SU-DHL-6 (cell line): ENCODE results near the gene CYB561.

Experiments
- H2AFZ ChIP-seq: fragments of 200-600 bp; sonication (generic); 2 replicates; pipeline ENCODE4 v1.6.1; 2014; ENCODE audit warnings: low read depth, mild to moderate bottlenecking, moderate library complexity, mixed read lengths, antibody characterized with exemption, low read length; ENCODE audit not compliant: severe bottlenecking
- H3F3A ChIP-seq: fragments of 200-600 bp; shearing (Covaris generic); 2 replicates; pipeline ENCODE4 v1.6.0; 2016; ENCODE audit warnings: antibody characterized with exemption, mild to moderate bottlenecking; ENCODE audit not compliant: insufficient read depth
- H3K27ac ChIP-seq: fragments of 200-600 bp; sonication (generic); 2 replicates; pipeline ENCODE4 v1.5.1; 2016; ENCODE audit warnings: low read depth, mild to moderate bottlenecking, low read length, moderate library complexity, mixed read lengths
- H3K27me3 ChIP-seq: fragments of 200-600 bp; sonication (generic), shearing (Covaris generic); 2 replicates; pipeline ENCODE4 v1.6.0; 2014; ENCODE audit warnings: mild to moderate bottlenecking, low read length
- H3K36me3 ChIP-seq: fragments of 200-600 bp; sonication (generic); 2 replicates; pipeline ENCODE4 v1.6.1; 2014; ENCODE audit warnings: mild to moderate bottlenecking, low read length, mixed read lengths
- H3K4me2 ChIP-seq: fragments of 300-600, 200-600 bp; shearing (Covaris generic), sonication (generic); 2 replicates; pipeline ENCODE4 v1.6.0; 2014; ENCODE audit warnings: low read length, low read depth, mild to moderate bottlenecking; ENCODE audit not compliant: poor library complexity, severe bottlenecking
- H3K4me3 ChIP-seq: fragments of 200-600 bp; sonication (generic); 2 replicates; pipeline ENCODE4 v1.5.1; 2014; ENCODE audit warnings: antibody characterized with exemption, low read length, mild to moderate bottlenecking, mixed read lengths; ENCODE audit not compliant: insufficient read depth, poor library complexity, severe bottlenecking
- H3K79me2 ChIP-seq: fragments of 200-600 bp; sonication (generic); 2 replicates; pipeline ENCODE4 v1.6.1; 2014; ENCODE audit warnings: mild to moderate bottlenecking, low read length, moderate library complexity; ENCODE audit not compliant: insufficient read depth
- H3K9ac ChIP-seq: fragments of 200-600 bp; sonication (generic); 2 replicates; pipeline ENCODE4 v1.7.0; 2014; ENCODE audit warnings: mild to moderate bottlenecking, low read length
- H3K9me2 ChIP-seq: fragments of 200-600 bp; sonication (generic); replicated peaks from 2 replicates; pipeline ENCODE4 v1.6.1; 2014; ENCODE audit warnings: low read length; ENCODE audit not compliant: insufficient read depth
- H3K9me3 ChIP-seq: fragments of 200-600 bp; sonication (generic); 2 replicates; pipeline ENCODE4 v1.6.1; 2014; ENCODE audit warnings: low read length, mixed read lengths; ENCODE audit not compliant: insufficient read depth
- H4K20me1 ChIP-seq: fragments of 200-600 bp; sonication (generic); 2 replicates; pipeline ENCODE4 v1.6.1; 2014; ENCODE audit warnings: low read depth, mild to moderate bottlenecking, antibody characterized with exemption, low read length, moderate library complexity, mixed read lengths
- EZH2phosphoT487 ChIP-seq: fragments of 200-600 bp; sonication (generic), shearing (Covaris generic); conservative IDR thresholded peaks from 2 replicates; pipeline ENCODE4 v1.6.1; 2018; ENCODE audit warnings: mild to moderate bottlenecking, antibody characterized with exemption, low read length, moderate library complexity, mixed read lengths
- TF ChIP-seq, protein P1 (sequence below): fragments of 200-600 bp; sonication (generic); IDR thresholded peaks from one replicate; pipeline ENCODE4 v1.5.1; 2017; ENCODE audit warnings: antibody characterized with exemption, mild to moderate bottlenecking, low read length, moderate library complexity; ENCODE audit not compliant: insufficient read depth, poor library complexity, severe bottlenecking

Gene CYB561

DNA sequence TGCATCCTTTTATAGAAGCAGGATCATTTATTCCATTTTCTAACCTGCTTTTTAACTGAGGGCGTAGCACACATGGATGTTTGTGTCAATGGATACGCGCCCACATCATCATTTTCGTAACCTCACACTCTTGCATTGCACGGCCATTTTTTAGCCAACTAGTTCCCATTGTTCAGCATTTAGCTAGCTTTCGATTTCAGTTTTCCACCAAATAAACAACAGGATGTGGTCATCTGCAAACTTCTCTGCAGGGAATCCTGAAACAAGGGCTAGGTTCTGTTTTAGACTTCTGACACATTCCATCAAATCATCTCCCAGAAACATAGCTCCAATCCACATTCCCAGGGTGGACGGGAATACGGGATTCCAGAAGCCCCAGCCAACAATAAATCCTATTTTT lies 6.4 kb downstream of the CYB561 start:
- Histone ChIP-seq H3K36me3 (no peaks in the 10 kb centered on the region), H3K4me2 (no peak overlapping the region), H3K79me2 (no peaks in the 10 kb centered on the region), H3K9me3 (no peaks in the 10 kb centered on the region), H3K9ac (no peak overlapping the region), H3K27me3 (no peaks in the 10 kb centered on the region), H3K9me2 (no peaks in the 10 kb centered on the region), H3F3A (no peaks in the 10 kb centered on the region), H2AFZ (no peak overlapping the region), H3K4me3 (no peak overlapping the region), H4K20me1 (no peaks in the 10 kb centered on the region), H3K27ac (no peak overlapping the region)
- no peak for TF ChIP-seq EZH2phosphoT487
- TF ChIP-seq, protein P1, sequence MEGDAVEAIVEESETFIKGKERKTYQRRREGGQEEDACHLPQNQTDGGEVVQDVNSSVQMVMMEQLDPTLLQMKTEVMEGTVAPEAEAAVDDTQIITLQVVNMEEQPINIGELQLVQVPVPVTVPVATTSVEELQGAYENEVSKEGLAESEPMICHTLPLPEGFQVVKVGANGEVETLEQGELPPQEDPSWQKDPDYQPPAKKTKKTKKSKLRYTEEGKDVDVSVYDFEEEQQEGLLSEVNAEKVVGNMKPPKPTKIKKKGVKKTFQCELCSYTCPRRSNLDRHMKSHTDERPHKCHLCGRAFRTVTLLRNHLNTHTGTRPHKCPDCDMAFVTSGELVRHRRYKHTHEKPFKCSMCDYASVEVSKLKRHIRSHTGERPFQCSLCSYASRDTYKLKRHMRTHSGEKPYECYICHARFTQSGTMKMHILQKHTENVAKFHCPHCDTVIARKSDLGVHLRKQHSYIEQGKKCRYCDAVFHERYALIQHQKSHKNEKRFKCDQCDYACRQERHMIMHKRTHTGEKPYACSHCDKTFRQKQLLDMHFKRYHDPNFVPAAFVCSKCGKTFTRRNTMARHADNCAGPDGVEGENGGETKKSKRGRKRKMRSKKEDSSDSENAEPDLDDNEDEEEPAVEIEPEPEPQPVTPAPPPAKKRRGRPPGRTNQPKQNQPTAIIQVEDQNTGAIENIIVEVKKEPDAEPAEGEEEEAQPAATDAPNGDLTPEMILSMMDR = no peak

DNA sequence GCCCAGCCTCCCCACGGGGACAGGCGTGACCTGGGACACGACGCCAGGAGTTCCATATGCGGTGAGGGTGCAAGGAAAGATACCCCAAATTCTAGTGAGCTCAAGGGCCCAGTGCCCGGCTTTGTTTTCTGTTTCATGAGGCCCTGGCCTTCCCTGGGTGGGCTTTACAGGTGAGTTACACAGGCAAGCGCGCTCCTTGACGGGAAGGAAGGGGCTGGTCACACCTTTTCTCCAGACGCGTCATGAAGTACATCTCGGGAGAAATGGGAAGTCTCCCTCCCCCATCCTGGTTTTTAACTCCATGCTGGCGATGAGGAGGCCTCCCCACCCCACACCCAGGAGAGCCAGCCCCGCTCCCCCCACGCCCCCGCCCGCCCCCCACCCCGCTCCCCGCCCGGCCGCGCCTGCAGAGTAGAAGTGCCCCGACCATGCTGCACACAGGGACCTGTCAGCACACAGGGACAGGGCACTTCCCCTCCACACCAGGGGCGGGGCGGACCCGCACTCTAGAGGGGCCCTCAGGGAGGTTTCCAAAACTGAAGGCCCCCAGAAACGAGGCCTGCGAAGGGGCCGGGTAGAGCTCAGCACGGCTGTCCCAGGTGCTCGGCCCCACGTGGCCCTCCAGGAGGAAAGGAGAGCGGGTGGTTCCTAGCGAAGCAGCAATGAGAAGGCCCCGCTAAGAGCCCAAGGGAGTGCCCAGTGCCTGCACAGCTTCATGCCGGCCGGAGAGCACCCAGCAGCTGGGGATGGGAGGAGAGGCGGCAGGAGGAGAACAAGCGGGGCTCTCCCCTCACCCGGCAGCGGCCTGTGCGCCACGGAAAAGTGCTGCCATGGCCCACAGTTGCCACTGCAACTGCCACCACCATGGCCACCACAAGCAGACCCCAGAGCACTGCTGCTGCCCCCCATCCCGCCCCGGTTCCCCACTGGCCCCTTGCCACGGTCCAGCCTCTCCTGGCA lies 7.7 kb downstream of the CYB561 start:
- Histone ChIP-seq H3F3A (no peaks in the 10 kb centered on the region), H2AFZ (no peak overlapping the region), H3K79me2 (no peaks in the 10 kb centered on the region), H3K9me2 (no peaks in the 10 kb centered on the region), H3K27me3 (no peaks in the 10 kb centered on the region), H4K20me1 (no peaks in the 10 kb centered on the region), H3K27ac (no peak overlapping the region), H3K4me3 (no peak overlapping the region), H3K9ac (no peak overlapping the region), H3K36me3 (no peaks in the 10 kb centered on the region), H3K4me2 (no peak overlapping the region), H3K9me3 (no peaks in the 10 kb centered on the region)
- TF ChIP-seq, protein P1 = no peak
- TF ChIP-seq EZH2phosphoT487 = no peak

DNA sequence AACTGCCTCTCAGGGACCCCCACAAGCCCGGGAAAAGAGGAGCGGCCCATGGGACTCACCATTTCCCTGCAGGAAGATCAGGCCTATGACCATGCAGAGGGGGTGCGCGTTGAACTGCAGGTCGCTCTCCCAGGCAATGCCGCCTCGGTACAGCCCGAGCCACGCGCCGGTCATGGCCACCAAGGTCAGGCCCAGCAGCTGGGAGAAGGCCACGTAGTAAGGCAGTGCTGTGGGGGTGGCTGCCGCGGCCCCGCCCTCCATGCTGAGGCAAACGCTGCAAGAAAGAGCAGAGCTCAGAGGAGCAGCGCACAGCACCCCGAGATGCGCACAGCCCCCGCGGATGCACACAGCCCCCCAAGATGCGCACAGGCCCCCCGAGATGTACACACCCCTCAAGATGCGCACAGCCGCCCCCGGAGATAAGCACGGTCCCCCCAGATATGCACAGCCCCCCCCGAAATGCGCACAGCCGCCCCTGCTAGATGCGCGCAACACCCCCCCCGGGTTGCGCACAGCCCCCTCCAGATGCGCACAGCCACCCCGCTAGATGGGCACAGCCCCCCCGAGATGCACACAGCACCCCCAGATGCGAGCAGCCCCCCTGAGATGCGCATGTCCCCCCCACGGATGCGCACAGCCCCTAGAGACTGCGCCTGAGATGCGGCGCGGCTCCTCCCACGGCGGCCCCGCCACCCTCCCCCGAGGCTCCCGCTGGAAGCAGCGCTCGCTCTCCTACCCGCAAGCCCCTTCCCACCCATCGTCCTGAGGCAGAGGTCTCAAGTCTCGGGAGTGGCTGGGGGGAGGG lies 8.6 kb downstream of the CYB561 start:
- H3F3A ChIP-seq = no peaks in the 10 kb centered on the region

More for the DNA sequence above, 8.6 kb downstream of the CYB561 start:
- Histone ChIP-seq H3K4me2 (no peak overlapping the region), H3K9me3 (no peaks in the 10 kb centered on the region), H3K9ac (no peak overlapping the region), H4K20me1 (no peaks in the 10 kb centered on the region), H3K4me3 (no peak overlapping the region), H3K27me3 (no peaks in the 10 kb centered on the region), H3K9me2 (no peaks in the 10 kb centered on the region), H2AFZ (no peak overlapping the region), H3K36me3 (no peaks in the 10 kb centered on the region), H3K79me2 (no peaks in the 10 kb centered on the region), H3K27ac (no peak overlapping the region)
- TF ChIP-seq EZH2phosphoT487 = no peak
- TF ChIP-seq, protein P1 = no peak
